ENCODE data around the gene PTPRG.

Gene PTPRG

GRCh38 chr3:62192891-62193290 is 631.5 kb downstream of the PTPRG start:
- Histone ChIP-seq H3K27me3 (replicated peaks) (no peaks in the 10 kb centered on the region), H3K27ac (no peak overlapping the region), H3K36me3 (replicated peaks) (no peaks in the 10 kb centered on the region), H3K4me3 (ENCODE audit: low read depth, low read length) (no peak overlapping the region)
- in situ Hi-C loops (cut with HindIII; ENCODE audit: low pct_ligation_motif_present, low sequenced_read_pairs) = no loop called here
- no peak for TF ChIP-seq CTCF (IDR thresholded peaks at IDR 0.05; ENCODE audit: low read depth, low read length, missing control alignments)
- no peak for DNase-seq

GRCh38 chr3:62193586-62194345 is 632.4 kb downstream of the PTPRG start:
- H3K36me3 ChIP-seq (replicated peaks) = no peaks in the 10 kb centered on the region
- TF ChIP-seq CTCF (IDR thresholded peaks at IDR 0.05; ENCODE audit: low read depth, low read length, missing control alignments) = no peak
- in situ Hi-C loops (cut with HindIII; ENCODE audit: low pct_ligation_motif_present, low sequenced_read_pairs) = no loop called here

GRCh38 chr3:62197350-62198012 is 636.1 kb downstream of the PTPRG start:
- in situ Hi-C loops (cut with HindIII; ENCODE audit: low pct_ligation_motif_present, low sequenced_read_pairs) = no loop called here
- H3K27ac ChIP-seq = no peak overlapping the region
- no peaks in the 10 kb centered on the region for H3K27me3 ChIP-seq (replicated peaks)
- TF ChIP-seq CTCF (IDR thresholded peaks at IDR 0.05; ENCODE audit: low read depth, low read length, missing control alignments) = no peak
- no peak overlapping the region for H3K4me3 ChIP-seq (ENCODE audit: low read depth, low read length)
- H3K36me3 ChIP-seq (replicated peaks) = no peaks in the 10 kb centered on the region
- no peak for DNase-seq

More at GRCh38 chr3:62193586-62194345, 632.4 kb downstream of the PTPRG start:
- no peak overlapping the region for H3K4me3 ChIP-seq (ENCODE audit: low read depth, low read length)
- no peak for DNase-seq
- H3K27me3 ChIP-seq (replicated peaks) = no peaks in the 10 kb centered on the region
- H3K27ac ChIP-seq = no peak overlapping the region

GRCh38 chr3:62199126-62199525 is 637.8 kb downstream of the PTPRG start:
- no peak overlapping the region for H3K4me3 ChIP-seq (ENCODE audit: low read depth, low read length)
- no peak for DNase-seq
- H3K27me3 ChIP-seq (replicated peaks) = no peaks in the 10 kb centered on the region
- in situ Hi-C loops (cut with HindIII; ENCODE audit: low pct_ligation_motif_present, low sequenced_read_pairs) = no loop called here
- H3K27ac ChIP-seq = no peak overlapping the region
- H3K36me3 ChIP-seq (replicated peaks) = no peaks in the 10 kb centered on the region
- TF ChIP-seq CTCF (IDR thresholded peaks at IDR 0.05; ENCODE audit: low read depth, low read length, missing control alignments) = no peak

- no peak overlapping the region for H3K27ac ChIP-seq
- peak; percentile 57 for DNase-seq
- H3K36me3 ChIP-seq (replicated peaks) = no peaks in the 10 kb centered on the region
- in situ Hi-C loops (cut with HindIII; ENCODE audit: low pct_ligation_motif_present, low sequenced_read_pairs) = no loop called here
- no peak overlapping the region for H3K4me3 ChIP-seq (ENCODE audit: low read depth, low read length)
- TF ChIP-seq CTCF (IDR thresholded peaks at IDR 0.05; ENCODE audit: low read depth, low read length, missing control alignments) = peak; percentile 54
- no peaks in the 10 kb centered on the region for H3K27me3 ChIP-seq (replicated peaks)
These were observed 640.2 kb downstream of the PTPRG start for GRCh38 chr3:62201438-62202035.

Measured in brain microvascular endothelial cell (primary cell).